AG09309 (cell line): ENCODE measurements around the gene RB1.

Experiments
- DNase-seq: peaks from one replicate; pipeline ENCODE4 v3.0.0-alpha.2; 2010; ENCODE audit warnings: low read depth
- H3K4me3 ChIP-seq: 2 replicates; pipeline ENCODE4 v1.5.1; 2011; ENCODE audit warnings: mild to moderate bottlenecking, low read depth, low read length, moderate library complexity; ENCODE audit not compliant: control insufficient read depth
- CTCF ChIP-seq: IDR thresholded peaks from 2 replicates; pipeline ENCODE4 v1.5.1; 2011; ENCODE audit warnings: mild to moderate bottlenecking, low read depth, low read length, inconsistent platforms; ENCODE audit not compliant: insufficient read depth, control insufficient read depth; ENCODE audit errors: missing control alignments

The RB1 gene

DNA sequence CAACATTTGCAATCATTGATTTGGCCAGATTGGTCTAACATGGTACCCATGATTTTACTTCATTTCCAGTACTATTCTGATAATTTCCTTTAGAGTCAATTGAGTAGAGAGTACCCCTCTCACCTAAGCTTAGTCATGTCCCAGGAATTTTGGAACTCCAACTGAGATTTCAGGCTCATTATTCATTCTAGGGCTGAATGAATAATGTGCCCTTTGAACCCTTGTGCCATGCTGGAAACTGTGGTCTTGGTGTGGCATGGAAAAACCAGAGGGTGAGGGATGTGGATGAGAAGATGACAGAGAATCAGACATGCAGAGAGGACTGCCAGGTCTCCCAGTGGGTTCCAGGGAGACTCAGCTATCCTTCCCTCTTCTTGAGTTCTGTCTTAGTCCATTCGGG, 40.4 kb upstream of the RB1 start:
- TF ChIP-seq CTCF, result no peak
- no peak for DNase-seq
- no peak overlapping the region for H3K4me3 ChIP-seq

GRCh38 chr13:48264058-48264457, 39.5 kb upstream of the RB1 start:
- no peak overlapping the region for H3K4me3 ChIP-seq
- TF ChIP-seq CTCF, result no peak
- no peak for DNase-seq

DNA sequence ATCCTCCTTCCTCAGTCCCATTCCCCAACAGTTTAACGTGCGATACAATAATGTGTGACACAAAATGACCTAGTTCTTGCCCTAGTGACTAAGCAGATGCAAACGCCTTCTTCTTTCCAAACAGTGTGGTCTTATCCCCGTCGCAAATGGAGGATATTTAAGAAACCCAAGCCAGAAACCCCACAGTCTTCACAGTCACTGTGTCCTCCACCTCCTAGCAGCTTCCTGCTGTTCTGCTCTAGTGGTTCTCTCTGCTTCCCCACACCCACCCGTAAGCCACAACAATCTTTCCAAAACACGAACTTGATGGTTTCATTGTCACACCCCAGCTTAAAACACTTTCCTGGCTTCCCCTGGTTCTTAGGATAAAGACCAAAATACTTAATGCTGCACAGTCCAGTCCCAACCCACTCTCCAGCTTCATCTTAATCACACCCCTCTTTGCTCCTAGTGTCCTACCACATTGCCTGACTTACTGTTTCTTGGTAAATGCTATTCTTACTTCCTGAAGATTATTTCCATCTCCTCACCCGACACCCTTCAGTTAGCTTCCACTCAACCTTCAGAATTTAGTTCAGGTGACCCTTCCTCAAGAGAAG, 38.2 kb upstream of the RB1 start:
- DNase-seq, result no peak
- no peak for TF ChIP-seq CTCF
- no peak overlapping the region for H3K4me3 ChIP-seq

DNA sequence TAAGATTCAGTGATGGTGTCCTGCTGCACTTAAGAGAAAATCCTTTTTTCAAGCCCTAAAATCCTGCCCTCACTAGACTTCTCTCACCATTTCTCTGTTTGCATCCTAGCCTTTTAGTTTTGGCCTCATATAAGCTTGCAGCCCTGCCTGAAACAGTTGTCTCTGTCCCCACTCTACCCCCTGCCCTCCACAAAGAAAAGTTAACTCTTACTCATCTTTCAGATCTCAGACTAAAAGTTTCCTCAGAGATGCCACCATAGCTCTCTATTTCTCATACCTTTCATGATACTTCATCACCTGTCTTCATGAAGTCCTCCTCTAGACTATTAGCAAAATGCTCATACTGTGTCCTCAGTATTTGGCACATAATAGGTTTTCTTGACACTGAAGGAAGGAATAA, 37.4 kb upstream of the RB1 start:
- TF ChIP-seq CTCF, result no peak

GRCh38 chr13:48266701-48267639, 36.6 kb upstream of the RB1 start:
- no peak for DNase-seq
- no peak overlapping the region for H3K4me3 ChIP-seq
- no peak for TF ChIP-seq CTCF

More for the DNA sequence above, 37.4 kb upstream of the RB1 start:
- H3K4me3 ChIP-seq, result no peak overlapping the region
- no peak for DNase-seq

DNA sequence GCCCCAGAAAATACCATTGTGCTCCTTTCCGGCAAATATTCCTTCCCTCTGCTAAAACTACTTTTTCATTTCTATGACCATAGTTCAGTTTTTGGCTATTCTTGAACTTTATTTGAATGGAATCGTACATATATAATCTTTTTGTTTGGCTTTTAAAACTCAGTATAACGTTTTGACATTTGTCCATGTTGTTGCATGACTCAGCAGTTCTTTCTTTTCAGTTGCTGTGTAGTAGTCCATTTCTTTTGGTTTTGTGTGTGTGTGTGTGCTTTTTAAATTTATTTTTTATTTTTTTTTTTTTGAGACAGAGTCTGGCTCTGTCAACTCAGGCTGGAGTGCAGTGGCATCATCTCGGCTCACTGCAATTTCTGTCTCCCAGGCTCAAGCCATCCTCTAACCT, 35.5 kb upstream of the RB1 start:
- no peak for DNase-seq
- TF ChIP-seq CTCF, result no peak
- H3K4me3 ChIP-seq, result no peak overlapping the region

DNA sequence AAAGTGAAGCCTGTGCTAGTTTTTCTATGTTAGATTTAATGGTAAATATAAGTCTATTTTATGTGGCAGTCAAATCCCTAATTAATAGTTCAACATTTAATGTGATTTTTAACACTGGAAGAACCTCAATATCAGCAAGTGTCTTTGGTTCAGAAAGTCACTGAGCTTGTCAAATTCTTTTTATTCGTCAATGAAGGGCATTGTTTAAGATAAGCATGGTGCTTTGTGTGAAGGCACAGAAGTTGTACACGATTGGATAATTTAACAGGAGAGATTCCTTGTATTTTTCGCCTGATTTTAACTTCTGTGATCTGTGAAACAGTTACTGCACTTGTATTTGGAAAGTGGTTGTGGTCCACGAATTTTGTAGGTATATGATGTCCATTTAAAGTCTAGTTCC, 30.2 kb upstream of the RB1 start:
- TF ChIP-seq CTCF, result no peak
- no peak for DNase-seq
- no peak overlapping the region for H3K4me3 ChIP-seq
